ENCODE data around the gene FAM24A. TPM values are rescaled to one million over a fixed set of nuclear protein-coding genes. Genes with fewer than 3 reads are reported as not detected.

FAM24A gene, protein sequence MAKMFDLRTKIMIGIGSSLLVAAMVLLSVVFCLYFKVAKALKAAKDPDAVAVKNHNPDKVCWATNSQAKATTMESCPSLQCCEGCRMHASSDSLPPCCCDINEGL
- polyA plus RNA-seq (2011; rRNA removed) (not detected in 2 replicates), polyA minus RNA-seq (2011; rRNA and poly(A)+ RNA removed) (not detected in 2 replicates)

GRCh38 chr10:122910310-122910709 lies at the start of gene FAM24A:
FAM24A (plus strand) TSS chr10:122910610; CDS start chr10:122911635, 1,025 bp downstream.
- POLR2A ChIA-PET = no interaction called here
- Histone ChIP-seq H3K4me3 (ENCODE audit: low read depth, low read length) (no peak within 1 kb of the TSS), H3K36me3 (ENCODE audit: control insufficient read depth, insufficient read depth, low read length) (no peaks in the 10 kb centered on the region), H3K27me3 (ENCODE audit: control insufficient read depth, insufficient read depth, low read length) (no peaks in the 10 kb centered on the region)
- CTCF ChIA-PET = no interaction called here
- TF ChIP-seq, protein P1, sequence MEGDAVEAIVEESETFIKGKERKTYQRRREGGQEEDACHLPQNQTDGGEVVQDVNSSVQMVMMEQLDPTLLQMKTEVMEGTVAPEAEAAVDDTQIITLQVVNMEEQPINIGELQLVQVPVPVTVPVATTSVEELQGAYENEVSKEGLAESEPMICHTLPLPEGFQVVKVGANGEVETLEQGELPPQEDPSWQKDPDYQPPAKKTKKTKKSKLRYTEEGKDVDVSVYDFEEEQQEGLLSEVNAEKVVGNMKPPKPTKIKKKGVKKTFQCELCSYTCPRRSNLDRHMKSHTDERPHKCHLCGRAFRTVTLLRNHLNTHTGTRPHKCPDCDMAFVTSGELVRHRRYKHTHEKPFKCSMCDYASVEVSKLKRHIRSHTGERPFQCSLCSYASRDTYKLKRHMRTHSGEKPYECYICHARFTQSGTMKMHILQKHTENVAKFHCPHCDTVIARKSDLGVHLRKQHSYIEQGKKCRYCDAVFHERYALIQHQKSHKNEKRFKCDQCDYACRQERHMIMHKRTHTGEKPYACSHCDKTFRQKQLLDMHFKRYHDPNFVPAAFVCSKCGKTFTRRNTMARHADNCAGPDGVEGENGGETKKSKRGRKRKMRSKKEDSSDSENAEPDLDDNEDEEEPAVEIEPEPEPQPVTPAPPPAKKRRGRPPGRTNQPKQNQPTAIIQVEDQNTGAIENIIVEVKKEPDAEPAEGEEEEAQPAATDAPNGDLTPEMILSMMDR (IDR thresholded peaks at IDR 0.05; ENCODE audit: insufficient read depth, low read depth, low read length) = no peak
- DNase-seq (ENCODE audit: low read depth) = no peak

DNA sequence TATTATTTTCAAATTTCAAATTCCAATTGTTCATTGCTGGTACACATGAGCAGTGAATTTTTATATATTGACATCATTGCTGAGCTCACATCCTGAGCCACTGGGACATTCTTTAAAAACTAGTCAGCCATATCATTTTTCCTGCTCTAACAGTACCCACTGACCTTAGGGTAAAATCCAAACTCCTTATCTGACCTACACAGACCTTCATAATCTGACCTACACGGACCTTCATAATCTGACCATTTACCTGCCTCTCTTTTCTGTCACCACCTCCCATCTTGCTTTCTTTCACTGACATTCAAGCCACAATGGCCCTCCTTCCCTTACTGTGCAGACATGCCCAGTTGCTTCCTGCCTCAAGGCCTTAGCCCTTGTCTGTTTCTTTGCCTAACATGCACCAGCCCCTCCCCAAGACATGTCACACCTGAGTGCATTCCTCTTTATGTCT lies 48.7 kb upstream of the FAM24A start:
- no peak for DNase-seq (ENCODE audit: low read depth)
- TF ChIP-seq, protein P1 (IDR thresholded peaks at IDR 0.05; ENCODE audit: insufficient read depth, low read depth, low read length) = no peak
- Histone ChIP-seq H3K4me3 (ENCODE audit: low read depth, low read length) (no peak overlapping the region), H3K27me3 (ENCODE audit: control insufficient read depth, insufficient read depth, low read length) (no peaks in the 10 kb centered on the region), H3K36me3 (ENCODE audit: control insufficient read depth, insufficient read depth, low read length) (no peaks in the 10 kb centered on the region)
- CTCF ChIA-PET = no interaction called here
- POLR2A ChIA-PET = no interaction called here

DNA sequence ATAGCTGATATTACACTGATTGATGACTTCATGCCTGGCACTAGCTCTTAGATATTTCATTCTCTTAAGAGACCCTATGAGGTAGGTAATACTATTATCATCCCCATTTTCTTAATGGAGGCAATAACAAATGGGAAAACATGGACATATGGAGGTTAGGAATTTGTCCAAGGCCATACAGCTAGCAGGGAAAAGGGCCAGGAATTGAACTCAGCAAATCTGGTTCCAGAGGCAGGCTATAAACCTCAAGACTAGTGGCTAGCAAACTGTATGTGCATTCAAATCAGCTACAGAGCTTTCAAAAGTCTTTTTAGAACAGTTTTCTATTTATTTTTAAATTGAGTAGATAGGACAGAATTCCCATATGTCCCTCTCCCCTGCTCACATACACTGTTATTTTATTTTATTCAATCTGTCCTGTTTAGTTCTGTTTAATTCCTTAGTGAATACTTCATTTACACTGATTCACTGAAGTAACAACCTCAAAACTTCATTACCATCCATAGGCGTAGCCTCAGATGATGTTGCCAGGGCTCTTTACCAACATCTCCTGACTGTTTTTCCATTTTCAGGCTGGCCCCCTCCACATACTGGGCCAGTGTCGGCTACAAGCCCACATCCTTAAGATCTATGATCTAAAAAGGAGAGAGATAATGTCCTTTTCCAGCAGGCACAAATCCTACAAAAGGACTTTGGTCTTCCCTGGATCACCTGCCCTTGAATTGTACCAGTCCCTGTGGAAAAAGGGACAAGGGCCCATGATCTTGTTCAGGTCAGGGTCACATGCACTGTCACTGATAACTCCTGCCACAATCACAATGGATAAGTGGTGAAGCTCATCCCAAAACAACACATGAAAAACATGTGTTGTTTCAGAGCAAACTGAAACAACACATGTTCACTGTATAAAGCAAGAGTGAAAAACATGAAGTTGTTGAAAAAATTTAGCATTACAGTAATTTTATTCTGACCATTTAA lies 46.9 kb upstream of the FAM24A start:
- POLR2A ChIA-PET = no interaction called here
- no peaks in the 10 kb centered on the region for H3K27me3 ChIP-seq (ENCODE audit: control insufficient read depth, insufficient read depth, low read length)
- DNase-seq (ENCODE audit: low read depth) = no peak
- H3K36me3 ChIP-seq (ENCODE audit: control insufficient read depth, insufficient read depth, low read length) = no peaks in the 10 kb centered on the region
- H3K4me3 ChIP-seq (ENCODE audit: low read depth, low read length) = no peak overlapping the region
- TF ChIP-seq, protein P1 (IDR thresholded peaks at IDR 0.05; ENCODE audit: insufficient read depth, low read depth, low read length) = no peak
- CTCF ChIA-PET = interaction anchor here (1.2 to 2.2 kb wide), 3 partner anchors 11 to 117 kb away, joined by 4 to 8 read pairs (median 4); no protein-coding TSS in a partner anchor

DNA sequence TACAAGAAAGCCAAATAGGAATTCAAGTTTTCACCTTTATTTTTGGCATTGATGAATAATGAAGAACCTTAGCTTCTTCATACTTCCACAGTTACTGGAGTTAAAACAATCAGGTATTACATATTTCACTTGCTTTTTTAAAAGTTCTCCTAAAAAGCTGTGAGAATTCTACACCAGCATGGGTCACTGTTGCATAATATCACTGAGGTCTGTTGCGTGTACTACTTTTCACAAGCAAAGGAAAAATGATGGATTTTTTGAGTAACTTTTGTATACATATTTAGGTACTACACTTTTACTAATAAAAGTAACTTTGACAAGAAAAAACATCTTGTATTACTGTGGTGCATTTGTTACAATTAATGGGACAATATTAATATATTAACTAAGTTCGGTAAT lies 46.2 kb upstream of the FAM24A start:
- ChIA-PET POLR2A (no interaction called here), CTCF (interaction anchor here (1.2 to 2.2 kb wide), 3 partner anchors 11 to 117 kb away, joined by 4 to 8 read pairs (median 4); no protein-coding TSS in a partner anchor)
- DNase-seq (ENCODE audit: low read depth) = no peak

More for the DNA sequence above, 46.2 kb upstream of the FAM24A start:
- Histone ChIP-seq H3K4me3 (ENCODE audit: low read depth, low read length) (no peak overlapping the region), H3K36me3 (ENCODE audit: control insufficient read depth, insufficient read depth, low read length) (no peaks in the 10 kb centered on the region), H3K27me3 (ENCODE audit: control insufficient read depth, insufficient read depth, low read length) (no peaks in the 10 kb centered on the region)
- TF ChIP-seq, protein P1 (IDR thresholded peaks at IDR 0.05; ENCODE audit: insufficient read depth, low read depth, low read length) = no peak
